GM08714 (cell line): ENCODE data around the gene EED.

ENCODE experiments used
- H3K4me3 ChIP-seq: fragments of 200-500 bp; sonication (Bioruptor generic); 2 replicates; pipeline ENCODE4 v1.5.1; 2014; ENCODE audit warnings: mild to moderate bottlenecking, low read length, inconsistent platforms
- ZNF274 ChIP-seq: IDR thresholded peaks from 2 replicates; pipeline ENCODE4 v1.6.1; 2012; ENCODE audit warnings: mild to moderate bottlenecking, low read depth, low read length

Gene EED, protein sequence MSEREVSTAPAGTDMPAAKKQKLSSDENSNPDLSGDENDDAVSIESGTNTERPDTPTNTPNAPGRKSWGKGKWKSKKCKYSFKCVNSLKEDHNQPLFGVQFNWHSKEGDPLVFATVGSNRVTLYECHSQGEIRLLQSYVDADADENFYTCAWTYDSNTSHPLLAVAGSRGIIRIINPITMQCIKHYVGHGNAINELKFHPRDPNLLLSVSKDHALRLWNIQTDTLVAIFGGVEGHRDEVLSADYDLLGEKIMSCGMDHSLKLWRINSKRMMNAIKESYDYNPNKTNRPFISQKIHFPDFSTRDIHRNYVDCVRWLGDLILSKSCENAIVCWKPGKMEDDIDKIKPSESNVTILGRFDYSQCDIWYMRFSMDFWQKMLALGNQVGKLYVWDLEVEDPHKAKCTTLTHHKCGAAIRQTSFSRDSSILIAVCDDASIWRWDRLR

DNA sequence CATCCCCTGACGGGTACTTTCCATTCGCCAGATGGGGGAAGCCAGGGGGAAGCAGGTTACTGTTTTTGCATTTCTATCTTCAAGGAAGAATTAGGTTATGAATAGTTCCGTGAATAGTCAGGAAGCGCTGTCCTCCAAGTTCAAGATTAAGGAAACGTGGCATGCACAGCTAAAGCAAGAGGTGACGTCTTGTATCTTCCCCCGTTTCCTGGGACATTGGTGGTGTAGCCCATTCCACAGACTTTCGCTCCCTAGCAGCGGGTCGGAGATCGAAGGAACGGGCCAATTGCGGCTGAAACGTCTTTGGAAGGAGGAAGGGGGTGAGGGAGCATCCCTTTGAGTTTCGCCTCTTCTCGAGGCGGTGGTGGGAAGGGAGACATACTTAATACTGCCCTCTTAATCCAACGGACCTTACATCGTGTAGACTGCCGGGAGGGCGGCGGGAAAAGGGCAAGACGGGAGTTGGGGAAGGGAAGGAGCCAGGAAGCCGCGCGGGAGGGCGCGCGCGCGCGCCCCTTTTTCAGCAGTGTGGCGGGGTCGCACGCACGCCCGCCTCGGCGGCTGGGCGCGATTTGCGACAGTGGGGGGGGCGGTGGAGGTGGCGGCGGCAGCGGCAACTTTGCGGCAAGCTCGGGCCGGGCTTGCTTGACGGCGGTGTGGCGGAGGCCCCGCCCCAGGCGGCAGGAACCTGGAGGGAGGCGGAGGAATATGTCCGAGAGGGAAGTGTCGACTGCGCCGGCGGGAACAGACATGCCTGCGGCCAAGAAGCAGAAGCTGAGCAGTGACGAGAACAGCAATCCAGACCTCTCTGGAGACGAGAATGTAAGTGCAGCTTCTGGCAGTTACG lies at the start of gene EED:
Gene EED, plus strand, starts transcription at position 232 of the 847 bp plus-strand sequence. Its CDS starts 477 bp downstream, at position 709.
- H3K4me3 ChIP-seq, result peak within 1 kb of the TSS; percentile 99
- no peak for TF ChIP-seq ZNF274

DNA sequence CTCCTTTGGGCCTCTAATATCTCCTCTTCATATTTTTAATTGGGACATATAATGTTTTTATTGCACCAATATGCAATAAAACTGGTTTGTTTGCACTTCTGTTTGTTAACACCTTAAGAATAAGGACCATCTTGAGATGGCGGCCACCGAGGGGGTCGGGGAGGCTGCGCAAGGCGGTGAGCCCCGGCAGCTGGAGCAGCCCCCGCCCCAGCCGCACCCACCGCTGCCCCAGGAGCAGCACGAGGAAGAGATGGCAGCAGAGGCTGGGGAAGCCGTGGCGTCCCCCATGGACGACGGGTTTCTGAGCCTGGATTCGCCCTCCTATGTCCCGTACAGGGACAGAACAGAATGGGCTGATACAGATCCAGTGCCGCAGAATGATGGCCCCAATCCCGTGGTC lies 49.6 kb upstream of the EED start:
- TF ChIP-seq ZNF274, result no peak
- no peak overlapping the region for H3K4me3 ChIP-seq

DNA sequence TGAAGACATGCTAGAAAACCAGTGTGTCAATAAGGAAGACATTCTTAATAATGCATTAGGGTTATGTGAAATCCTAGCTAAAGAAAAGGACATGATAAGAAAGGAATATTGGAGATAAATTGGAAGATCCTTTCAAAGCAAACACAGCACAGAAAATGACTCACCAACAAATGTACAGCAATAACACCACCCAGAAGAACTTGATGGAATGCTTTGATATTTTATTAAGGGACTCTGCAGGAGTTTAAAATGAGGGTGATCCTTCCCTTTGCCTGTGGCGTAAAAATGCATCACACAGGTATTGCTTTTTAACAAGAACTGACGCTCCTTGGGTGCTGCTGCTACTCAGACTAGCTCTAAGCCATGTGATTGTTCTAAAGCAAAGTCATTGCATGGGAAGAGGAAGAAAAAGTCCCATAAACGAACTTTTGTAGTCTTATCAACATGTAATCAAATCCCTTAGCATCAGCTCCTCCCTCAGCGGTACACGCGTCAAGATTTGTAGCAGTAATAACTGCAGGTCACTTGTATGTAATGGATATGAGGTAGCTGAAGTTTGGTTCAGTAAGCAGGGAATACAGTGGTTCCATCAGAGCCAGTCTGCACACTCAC lies 48.4 kb upstream of the EED start:
- TF ChIP-seq ZNF274, result no peak
- H3K4me3 ChIP-seq, result no peak overlapping the region

DNA sequence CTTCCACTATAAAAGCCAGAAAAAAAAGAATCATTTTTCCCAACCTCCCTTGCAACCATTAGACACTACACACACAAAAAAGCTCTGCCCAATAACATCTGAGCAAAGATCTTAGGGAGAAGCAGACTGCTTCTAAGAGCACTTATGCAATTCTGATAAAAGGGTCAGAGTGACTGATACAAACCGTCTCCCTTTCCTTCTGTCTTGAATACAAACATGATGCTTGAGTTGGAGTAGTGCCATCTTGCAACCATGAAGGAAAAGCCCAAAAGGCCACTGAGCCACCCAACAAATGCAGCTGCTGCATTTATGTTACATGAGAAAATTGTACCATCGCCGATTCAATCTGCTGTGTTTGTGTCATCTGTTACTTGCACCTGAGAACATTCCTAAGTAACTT lies 47.6 kb upstream of the EED start:
- TF ChIP-seq ZNF274, result no peak
- no peak overlapping the region for H3K4me3 ChIP-seq

DNA sequence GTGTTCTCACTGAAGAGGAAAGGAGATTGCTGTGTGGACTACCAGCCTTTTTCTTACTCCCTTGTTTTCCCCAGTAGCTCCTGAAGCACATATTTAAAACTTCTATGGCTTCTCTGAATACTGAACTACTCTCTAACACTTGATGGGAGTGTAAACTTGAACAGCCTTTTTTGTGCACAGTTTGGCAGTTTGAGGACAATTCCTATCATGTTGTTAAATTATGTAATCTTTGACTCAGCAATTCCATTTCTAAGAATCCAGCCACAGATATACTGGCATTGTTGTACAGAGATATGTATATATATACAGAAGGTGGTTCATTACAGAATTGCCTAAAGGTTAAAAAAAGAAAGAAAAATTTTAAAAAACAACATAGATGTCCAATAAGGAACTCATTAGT lies 47.1 kb upstream of the EED start:
- no peak overlapping the region for H3K4me3 ChIP-seq
- TF ChIP-seq ZNF274, result no peak

DNA sequence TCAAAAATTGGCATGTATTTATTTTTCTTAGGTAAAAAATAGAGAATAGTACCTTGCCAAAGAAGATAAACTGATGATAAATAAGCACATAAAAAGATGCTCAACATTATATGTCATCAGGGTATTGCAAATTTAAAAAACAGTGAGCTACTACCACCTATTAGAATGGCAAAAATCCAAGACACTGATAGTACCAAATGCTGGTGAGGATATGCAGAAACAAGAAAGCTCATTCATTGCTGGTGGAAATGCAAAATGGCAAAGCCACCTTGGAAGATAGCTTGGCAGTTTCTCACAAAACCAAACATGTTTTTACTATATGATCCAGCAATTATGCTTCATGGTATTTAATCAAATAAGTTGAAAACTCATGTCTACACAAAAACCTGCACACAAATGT lies 46.4 kb upstream of the EED start:
- TF ChIP-seq ZNF274, result no peak
- no peak overlapping the region for H3K4me3 ChIP-seq

DNA sequence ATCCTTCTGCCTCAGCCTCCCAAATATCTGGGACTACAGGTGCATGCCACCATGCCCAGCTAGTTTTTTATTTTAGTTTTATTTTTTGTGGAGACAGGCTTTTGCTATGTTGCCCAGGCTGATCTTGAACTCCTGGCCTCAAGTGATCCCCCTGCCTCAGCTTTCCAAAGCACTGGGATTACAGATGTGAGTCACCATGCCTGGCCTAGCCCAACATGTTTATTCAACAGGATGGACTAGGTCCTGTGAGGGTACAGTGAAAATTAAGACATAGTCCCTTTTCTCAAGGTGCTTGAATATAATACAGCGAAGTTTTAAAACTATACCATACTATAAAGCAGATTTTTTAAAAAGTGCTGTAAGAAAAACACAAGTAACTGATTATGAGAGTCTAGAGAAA lies 45.2 kb upstream of the EED start:
- no peak overlapping the region for H3K4me3 ChIP-seq
- TF ChIP-seq ZNF274, result no peak

DNA sequence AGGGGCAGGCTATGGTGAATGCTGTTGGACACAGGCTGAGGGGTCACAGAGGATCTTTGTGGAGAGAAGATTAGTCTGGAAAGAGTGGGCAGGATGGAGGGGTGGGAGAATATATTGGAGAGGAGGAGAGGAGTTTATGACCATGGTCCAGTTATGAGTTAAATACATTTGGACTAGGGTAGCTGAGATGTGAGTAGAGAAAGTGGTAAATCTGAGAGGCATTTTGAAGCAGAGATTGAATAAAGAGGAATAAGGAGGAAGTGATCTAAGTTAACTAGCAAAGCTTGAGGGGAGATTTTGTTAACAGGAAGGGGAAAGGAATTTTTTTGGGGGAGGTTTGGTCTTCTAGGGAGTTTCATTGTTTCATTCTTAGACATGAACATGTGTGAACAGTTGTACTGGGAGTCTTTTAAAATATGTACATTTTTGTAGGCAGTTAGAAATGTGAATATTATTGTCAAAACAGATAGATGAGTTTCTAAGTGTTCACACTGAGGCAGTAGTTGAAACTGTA lies 43.1 kb upstream of the EED start:
- no peak overlapping the region for H3K4me3 ChIP-seq
- TF ChIP-seq ZNF274, result no peak

DNA sequence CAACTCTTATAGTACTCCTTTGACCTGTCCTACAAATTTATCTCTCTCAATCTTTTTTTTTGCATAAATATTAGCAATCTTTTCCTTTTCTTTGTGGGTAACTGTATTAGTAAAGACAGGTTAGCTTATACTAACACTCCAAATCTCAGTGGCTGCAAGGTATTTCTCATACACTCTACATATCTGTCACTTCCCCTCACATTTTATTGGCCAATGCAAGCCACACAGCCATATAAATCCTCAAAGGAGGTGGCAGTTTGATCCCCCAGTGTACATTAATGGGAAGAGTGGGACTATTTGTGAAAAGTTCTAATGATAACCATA lies 42.6 kb upstream of the EED start:
- TF ChIP-seq ZNF274, result no peak
- peak overlapping the region; percentile 23; the same call in 1 of the 2 replicates for H3K4me3 ChIP-seq

DNA sequence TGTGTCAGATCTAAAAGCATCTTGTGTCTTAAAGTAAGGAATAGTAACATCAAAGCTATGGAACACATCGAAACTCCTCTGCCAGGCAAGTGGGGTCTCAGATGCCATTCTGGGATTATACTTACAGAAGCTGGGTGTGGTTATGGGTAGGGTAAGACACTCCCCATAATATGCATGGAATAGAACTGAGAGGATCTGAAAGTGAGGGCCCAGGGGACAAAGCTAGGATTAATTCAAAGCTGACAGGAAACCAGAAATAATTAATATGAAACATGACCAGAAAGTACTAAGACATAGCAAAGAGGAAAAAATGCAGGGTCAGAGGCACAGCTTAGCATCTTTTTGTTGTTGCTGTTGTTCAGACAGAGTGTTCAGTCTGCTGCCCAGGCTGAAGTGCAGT lies 40.2 kb upstream of the EED start:
- no peak for TF ChIP-seq ZNF274
- H3K4me3 ChIP-seq, result no peak overlapping the region

DNA sequence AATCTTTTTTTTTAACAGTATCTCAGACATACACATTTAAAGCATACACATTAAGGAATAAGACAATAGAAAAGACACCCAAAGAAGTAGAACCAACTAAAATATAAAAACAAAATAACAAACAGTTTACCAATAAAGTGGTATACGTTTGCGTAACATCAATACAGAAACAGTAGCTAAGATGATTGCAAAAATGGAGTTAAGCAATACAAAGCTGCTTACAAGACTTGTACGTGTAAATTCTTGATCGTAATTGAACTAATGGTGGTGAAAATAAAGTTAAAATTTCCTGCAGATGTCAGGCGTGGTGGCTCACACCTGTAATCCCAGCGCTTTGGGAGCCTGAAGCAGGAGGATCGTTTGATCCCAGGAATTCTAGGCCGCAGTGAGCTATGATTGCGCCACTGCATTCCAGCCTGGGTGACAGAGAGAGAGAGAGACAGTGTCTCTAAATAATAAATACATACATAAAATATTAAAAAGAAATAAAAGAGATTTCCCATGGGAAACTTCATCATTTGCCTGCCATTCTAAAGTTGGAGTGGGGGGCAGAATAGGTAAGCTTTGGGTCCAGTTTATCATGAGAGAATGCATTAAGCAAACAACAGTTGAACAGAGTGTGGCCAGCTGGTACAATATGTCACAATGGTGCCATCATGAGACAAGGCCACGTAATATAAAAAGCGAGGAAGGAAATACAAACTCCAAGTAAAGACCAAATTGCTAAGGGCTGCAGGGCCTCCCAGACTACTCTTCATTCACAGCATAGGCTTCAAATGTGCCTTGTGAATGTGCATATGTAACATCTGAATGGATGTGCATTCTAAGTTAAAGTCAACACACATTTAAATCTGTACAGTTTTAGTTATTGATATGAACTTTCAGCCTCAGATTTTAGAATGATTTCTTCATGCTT lies 38.9 kb upstream of the EED start:
- no peak overlapping the region for H3K4me3 ChIP-seq
- no peak for TF ChIP-seq ZNF274

DNA sequence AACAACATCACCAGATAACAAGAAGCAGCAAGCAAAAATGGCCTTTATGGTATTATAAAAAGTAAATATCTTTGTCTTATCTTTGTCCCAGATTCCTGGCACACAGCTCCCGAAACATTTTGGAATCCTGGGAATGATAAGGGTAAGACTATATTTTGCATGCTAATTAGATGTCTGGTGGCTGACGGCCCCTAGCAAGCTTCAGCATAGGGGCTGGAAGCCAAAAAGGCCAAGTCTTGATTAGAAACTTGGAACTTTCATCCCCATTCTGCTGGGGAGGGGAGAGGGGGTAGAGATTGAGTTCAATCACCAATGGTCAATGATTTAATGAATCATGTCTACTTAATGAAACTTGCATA lies 38.2 kb upstream of the EED start:
- H3K4me3 ChIP-seq, result no peak overlapping the region
- TF ChIP-seq ZNF274, result no peak

DNA sequence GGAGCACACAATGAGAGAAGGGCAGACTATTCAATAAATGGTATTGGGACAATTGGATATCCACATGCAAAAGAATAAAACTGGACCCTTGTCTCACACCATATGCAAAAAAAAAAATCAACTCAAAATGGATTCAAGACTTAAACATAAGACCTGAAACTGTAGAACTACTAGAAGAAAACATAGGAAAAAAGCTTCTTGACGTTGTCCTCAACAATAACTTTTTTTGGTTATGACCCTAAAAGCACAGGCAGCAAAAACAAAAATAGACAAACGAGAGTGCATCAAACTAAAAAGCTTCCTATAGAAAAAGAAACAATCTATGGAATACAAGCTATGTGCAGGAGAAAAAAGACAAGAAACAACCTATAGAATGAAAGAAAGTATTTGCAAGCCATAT lies 37.1 kb upstream of the EED start:
- no peak overlapping the region for H3K4me3 ChIP-seq
- no peak for TF ChIP-seq ZNF274

DNA sequence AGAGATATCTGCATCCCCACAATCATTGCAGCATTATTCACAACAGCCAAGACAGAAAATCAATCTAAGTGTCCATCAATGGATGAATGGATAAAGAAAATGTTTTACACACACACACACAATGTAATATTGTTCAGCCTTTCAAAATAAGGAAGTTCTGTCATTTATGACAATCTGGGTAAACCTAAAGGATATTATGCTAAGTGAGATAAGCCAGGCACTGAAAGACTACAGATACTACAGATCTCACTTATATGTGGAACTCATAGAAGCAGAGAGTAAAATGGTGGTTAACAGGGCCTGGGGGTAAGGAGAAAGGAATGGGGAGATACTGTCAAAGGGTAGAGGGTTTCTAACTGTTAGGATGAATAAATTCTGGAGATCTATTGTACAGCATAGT lies 36.0 kb upstream of the EED start:
- no peak for TF ChIP-seq ZNF274
- no peak overlapping the region for H3K4me3 ChIP-seq
